GM18517 (cell line): ENCODE results near the gene RLN2.
"Not testable (repeated sequence)": the region's sequence is repeated elsewhere in the genome, so short reads cannot be mapped to it uniquely, and the experiment has no call there.

ENCODE experiments used
- ATAC-seq: cut with Tn5 transposase; IDR thresholded peaks from one replicate; pipeline ENCODE4 v1.9.1; 2021; ENCODE audit warnings: mild to moderate bottlenecking, moderate library complexity; ENCODE audit not compliant: unreplicated experiment

RLN2 gene, protein sequence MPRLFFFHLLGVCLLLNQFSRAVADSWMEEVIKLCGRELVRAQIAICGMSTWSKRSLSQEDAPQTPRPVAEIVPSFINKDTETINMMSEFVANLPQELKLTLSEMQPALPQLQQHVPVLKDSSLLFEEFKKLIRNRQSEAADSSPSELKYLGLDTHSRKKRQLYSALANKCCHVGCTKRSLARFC

DNA sequence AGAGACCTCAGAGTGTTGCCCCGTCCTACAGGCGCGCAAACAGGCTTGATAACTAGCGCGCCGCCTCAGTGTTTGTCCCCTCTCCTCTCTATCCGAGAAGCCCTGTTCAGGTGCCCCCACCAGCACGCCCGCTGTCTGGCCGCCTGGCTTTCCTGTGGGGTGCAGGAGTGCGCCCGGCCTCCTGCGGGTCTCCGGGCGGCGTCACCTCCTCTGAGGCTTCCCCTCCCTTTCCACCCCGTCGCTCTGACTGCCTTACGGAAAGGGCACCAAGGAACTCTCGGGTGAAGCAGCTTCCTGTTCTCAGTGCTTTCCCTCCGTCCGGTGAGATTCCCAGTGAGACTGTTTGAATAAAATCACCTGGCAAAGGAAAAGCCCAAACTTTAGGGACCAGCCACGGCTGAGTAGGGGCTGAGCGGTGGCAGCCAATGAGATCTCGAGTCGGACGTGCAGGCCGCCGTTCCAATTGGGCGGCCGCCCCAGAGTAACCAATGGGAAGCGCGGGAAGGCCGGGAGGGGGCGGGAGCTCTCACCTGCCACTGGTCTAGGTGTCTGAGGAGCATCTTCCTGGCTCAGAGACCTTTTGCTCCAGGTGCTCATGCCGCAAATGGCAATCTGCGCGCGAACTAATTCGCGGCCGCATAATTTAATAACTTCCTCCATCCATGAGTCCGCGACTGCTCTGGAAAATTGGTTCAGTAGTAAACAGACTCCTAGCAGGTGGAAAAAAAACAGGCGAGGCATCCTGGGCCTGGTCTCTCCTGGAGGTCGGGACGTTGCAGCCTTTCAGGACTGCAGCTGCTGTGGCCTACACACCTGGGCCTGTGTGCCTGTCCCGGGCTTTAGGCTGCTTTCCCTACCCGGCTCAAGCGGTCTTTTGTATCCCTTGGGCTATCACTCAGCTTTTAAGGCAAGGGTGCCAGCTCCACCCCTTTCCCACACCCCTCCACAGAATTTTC, at the start of gene RLN2:
Gene RLN2, minus strand, starts transcription at position 877 of the 956 bp plus-strand sequence. Its CDS starts 136 bp downstream, at position 741.
- peak; percentile 96 for ATAC-seq

GRCh38 chr9:5354184-5354583, 49.7 kb upstream of the RLN2 start:
- ATAC-seq: no peak

- no peak for ATAC-seq
These were observed 48.2 kb upstream of the RLN2 start for GRCh38 chr9:5352637-5353248.

- peak; percentile 95 for ATAC-seq
These were observed 34.8 kb upstream of the RLN2 start, which contains the start of gene RLN1 for GRCh38 chr9:5338992-5339981. RLN1 (minus strand) TSS chr9:5339876; CDS start chr9:5339746, 130 bp downstream.

DNA sequence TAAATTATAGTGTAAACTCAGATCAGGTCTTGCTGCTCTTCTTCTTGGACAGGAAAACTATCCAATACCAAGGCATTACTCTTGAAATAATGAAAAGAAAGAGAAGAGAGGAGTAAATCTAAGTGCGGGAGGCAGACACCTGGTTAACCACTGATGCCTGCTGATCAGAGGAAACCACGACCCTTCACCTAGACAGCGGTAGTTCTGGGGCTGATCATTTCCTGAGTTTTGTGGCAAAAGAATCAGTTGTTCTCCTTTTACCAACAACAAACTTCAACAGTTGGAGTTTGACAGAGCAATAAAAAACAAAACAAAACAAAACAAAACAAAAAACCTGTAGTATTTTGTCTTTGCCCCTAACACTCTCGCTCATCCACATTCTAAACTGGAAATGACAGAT, 32.2 kb upstream of the RLN2 start:
- no peak for ATAC-seq

DNA sequence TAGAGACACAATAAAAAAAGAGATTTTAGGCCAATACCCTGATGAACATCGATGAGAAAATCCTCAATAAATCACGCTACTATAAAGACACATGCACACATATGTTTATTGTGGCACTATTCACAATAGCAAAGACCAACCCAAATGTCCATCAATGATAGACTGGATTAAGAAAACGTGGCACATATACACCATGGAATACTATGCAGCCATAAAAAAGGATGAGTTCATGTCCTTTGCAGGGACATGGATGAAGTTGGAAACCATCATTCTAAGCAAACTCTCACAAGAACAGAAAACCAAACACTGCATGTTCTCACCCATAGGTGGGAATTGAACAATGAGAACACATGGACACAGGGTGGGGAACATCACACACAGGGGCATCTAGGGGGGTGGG, 26.8 kb upstream of the RLN2 start:
- not testable (repeated sequence) for ATAC-seq

- no peak for ATAC-seq
These were observed 22.5 kb upstream of the RLN2 start for GRCh38 chr9:5326893-5327548.

DNA sequence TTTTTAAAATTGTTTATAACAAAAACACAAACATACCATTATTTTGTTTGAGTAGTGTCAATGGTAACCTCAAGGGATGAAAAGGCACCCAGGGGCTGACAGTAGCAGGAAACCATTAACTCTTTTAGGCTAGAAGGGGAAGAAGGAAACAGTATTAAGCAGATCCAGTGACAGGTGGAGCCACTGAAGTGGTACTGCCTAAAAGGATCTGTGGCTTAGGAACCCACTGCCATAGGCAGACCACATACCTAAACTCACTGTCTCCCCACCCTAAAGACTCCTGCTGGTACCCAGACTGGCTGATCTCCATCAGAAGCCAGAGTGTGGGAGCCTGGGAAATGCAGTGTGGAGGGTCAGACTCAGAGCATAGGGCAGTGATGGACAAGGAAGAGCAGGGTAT, 21.7 kb upstream of the RLN2 start:
- ATAC-seq: no peak

DNA sequence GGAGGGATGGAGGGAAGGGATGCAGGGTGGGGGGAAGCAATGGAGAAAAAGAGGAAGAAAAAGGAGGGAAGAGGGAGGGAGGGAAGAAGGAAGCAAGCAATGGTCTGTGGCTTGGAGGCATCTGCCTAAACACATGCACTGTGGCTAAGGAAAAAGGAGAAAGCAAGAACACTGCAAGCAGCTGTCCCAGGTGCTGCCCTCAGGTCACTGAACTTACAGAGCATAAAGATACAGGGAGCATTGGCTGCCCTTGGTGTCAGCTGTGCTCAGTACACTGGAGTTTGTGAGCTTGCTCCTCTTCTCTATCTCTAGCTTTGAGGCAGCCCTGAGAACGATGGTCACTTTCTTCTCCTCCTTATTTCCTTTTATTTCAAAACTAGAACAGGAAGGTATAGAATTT, 17.1 kb upstream of the RLN2 start:
- not testable (repeated sequence) for ATAC-seq

- ATAC-seq: no peak
These were observed 16.5 kb upstream of the RLN2 start for GRCh38 chr9:5321058-5321457.

DNA sequence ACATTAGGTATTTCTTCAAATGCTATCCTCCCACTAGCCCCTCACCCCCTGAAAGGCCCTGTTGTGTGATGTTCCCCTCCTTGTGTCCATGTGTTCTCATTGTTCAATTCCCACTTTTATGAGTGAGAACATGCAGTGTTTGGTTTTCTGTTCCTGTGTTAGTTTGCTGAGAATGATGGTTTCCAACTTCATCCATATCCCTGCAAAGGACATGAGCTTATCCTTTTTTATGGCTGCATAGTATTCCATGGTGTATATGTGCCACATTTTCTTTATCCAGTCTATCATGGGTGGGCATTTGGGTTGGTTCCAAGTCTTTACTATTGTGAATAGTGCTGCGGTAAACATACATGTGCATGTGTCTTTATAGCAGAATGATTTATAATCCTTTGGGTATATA, 11.9 kb upstream of the RLN2 start:
- ATAC-seq: not testable (repeated sequence)

DNA sequence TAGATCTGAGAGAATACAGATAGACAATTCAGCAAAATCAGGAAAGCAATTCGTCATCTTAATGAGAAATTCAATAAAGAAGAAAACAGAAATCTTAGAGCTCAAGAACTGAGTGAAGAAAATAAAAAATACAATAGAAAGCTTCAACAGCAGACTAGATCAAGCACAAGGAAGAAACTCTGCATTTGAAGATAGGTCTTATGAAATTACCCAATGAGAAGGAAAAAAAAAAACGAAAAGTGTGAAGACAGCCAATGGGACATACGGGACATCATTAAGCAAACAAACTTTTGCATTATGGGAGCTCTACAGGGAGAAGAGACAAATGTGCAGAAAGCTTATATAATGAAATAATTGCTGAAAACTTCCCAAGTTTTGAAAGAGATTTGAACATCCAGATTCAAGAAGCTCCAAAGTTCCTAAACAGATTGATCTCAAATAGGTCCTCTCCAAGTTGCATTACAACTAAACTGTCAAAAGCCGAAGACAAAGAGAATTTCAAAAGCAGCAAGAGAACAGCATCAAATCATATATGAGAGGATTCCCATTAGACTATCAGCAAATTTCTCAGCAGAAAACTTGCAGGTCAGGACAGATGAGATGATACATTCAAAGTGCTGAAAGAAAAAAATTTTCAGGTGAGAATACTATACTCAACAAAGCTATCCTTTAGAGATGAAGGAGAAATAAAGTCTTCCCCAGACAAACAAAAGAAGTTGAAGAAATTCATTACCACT, 10.8 kb upstream of the RLN2 start:
- ATAC-seq: no peak

DNA sequence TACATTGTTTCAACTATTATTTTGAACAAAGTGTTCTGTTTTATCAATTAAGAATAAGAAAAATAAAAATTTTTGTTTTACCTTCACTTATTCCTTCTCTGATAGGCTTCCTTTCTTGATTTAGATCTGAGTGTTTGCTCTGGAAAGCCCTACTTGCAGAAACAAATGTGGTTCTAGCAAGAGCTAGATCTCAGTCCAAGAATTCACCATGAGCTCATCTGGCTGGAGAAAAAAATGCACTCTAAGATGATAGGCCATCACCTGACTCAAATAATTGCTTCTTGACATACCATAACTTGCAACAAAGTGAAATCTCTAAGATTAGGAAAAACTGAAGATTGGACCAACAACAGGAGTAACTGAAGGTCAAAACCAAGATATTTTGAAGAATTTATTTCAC, 6.3 kb upstream of the RLN2 start:
- ATAC-seq: no peak

- ATAC-seq: no peak
These were observed 1.2 kb upstream of the RLN2 start for GRCh38 chr9:5305741-5306140.

DNA sequence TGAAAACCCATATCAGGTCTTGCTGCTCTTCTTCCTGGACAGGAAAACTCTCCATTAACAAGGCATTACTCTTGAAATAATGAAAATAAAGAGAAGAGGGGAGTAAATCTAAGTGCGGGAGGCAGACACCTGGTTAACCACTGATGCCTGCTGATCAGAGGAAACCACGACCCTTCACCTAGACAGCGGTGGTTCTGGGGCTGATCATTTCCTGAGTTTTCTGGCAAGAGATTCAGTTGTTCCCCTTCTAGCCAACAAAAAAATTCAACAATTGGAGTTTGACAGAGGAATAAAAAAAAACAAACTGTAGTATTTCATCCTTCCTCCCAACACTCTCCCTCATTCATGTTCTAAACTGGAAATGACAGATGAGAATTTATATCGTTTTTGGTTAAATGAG, 3.0 kb downstream of the RLN2 start:
- no peak for ATAC-seq

GRCh38 chr9:5292141-5292540, 12.4 kb downstream of the RLN2 start:
- no peak for ATAC-seq

DNA sequence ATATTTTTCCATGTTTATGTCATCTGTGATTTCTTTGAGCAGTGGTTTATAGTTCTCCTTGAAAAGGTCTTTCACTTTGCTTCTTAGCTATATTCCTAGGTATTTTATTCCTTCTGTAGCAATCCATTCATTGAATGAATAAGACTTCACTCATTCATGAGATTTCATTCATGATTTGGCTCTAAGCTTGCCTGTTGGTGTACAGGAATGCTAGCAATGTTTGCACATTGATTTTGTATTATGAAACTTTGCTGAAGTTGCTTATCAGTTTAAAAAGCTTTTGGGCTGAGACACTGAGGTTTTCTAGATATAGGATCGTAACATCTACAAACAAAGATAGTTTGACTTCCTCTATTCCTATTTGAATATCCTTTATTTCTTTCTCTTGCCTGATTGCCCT, 15.9 kb downstream of the RLN2 start:
- ATAC-seq: no peak

DNA sequence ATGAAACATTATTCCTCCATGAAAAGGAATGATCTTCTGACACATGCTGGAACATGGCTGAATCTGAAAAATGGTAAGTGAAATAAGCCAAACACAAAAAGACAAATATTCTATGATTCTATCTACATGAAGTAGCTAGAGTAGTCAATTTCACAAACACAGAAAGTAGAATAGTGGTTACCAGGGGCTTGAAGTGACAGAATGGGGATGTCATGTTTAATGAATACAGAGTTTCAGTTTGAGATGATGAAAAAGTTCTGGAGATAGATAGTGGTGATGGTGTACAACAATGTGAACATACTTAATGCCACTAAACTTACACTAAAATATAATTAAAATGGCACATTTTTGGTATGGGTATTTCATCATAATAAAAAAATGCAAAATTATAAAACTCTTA, 18.3 kb downstream of the RLN2 start:
- ATAC-seq: no peak

- ATAC-seq: peak; percentile 71
These were observed 26.0 kb downstream of the RLN2 start for GRCh38 chr9:5278486-5278885.
